ENCODE data around the gene GDI1. TPM values are rescaled to one million over a fixed set of nuclear protein-coding genes. Genes with fewer than 3 reads are reported as not detected.

The GDI1 gene
- total and polyA plus RNA-seq, 2 of the 4 experiments (the other 2 are of a cell fraction) = 113 to 291 TPM

DNA sequence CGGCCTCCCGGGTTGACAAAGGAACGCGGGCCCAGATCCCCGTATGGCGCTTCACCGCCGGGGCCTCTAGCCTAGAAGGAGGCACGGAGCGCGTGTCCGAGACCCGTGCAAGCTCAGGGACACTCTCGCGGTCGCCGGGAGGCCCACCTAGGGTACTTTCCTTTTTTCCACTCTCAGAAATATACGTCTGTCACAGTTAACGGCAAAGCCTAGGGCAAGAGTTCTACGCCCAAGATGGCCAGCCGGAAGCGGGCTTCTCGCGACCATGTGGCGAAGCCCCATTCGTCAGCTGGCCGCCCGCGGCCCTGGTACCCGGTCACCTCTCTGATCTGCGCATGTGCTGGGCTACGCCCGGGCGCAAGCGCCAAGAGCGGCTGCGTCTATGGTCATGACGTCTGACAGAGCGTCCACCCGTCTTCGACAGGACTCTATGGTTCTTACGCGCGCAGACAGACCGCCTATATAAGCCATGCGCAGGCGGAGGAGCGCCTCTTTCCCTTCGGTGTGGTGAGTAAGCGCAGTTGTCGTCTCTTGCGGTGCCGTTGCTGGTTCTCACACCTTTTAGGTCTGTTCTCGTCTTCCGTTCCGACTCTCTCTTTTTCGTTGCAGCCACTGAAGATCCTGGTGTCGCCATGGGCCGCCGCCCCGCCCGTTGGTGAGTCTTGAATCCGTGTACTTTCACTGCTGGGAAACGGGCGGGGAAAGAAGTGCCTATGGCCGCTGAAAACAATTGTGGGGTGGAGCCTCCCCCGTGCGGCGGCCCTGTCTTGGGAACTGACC is 38.9 kb upstream of the GDI1 start, which contains the start of gene RPL10 (continued):
- TF ChIP-seq CEBPB (IDR thresholded peaks at IDR 0.05; ENCODE audit: low read depth, low read length) (no peak), MAZ (IDR thresholded peaks at IDR 0.05; ENCODE audit: borderline replicate concordance, low read depth, low read length) (no peak; the same call in 1 of the 2 replicates), FOS (IDR thresholded peaks at IDR 0.05; ENCODE audit: low read depth, low read length) (no peak)
